D721Med (cell line): Measurements from ENCODE around the gene FAM25A.
"Not testable (repeated sequence)": the region's sequence is repeated elsewhere in the genome, so short reads cannot be mapped to it uniquely, and the experiment has no call there.

Experiments
- DNase-seq: peaks from one replicate; pipeline ENCODE4 v3.0.0; 2011; ENCODE audit warnings: low spot score; ENCODE audit not compliant: insufficient read length
- FAIRE-seq: peaks from 2 replicates; lab custom pipeline; 2011; peaks lifted over from hg19 to GRCh38; lab: Jason Lieb, UNC
- CTCF ChIP-seq: IDR thresholded peaks from 2 replicates; pipeline ENCODE4 v1.5.1; 2012; ENCODE audit warnings: mild to moderate bottlenecking, control low read depth; ENCODE audit not compliant: insufficient read depth; ENCODE audit errors: missing control alignments

Gene FAM25A

GRCh38 chr10:87020056-87020455 is at the start of gene FAM25A:
FAM25A (plus strand) TSS chr10:87020294; CDS start chr10:87020325, 31 bp downstream.
- not testable (repeated sequence) for DNase-seq, FAIRE-seq

GRCh38 chr10:86970982-86971231 is 49.2 kb upstream of the FAM25A start:
- no peak for TF ChIP-seq CTCF
- FAIRE-seq (no peak), DNase-seq (no peak)

- no peak for TF ChIP-seq CTCF
- FAIRE-seq (no peak), DNase-seq (no peak)
Measured at GRCh38 chr10:86971232-86971991, 48.7 kb upstream of the FAM25A start.

GRCh38 chr10:86972613-86973380 is 47.3 kb upstream of the FAM25A start:
- no peak for FAIRE-seq
- no peak for DNase-seq
- no peak for TF ChIP-seq CTCF

GRCh38 chr10:86974484-86974883 is 45.6 kb upstream of the FAM25A start:
- FAIRE-seq (no peak), DNase-seq (no peak)
- no peak for TF ChIP-seq CTCF

GRCh38 chr10:86976362-86977056 is 43.6 kb upstream of the FAM25A start:
- no peak for FAIRE-seq

GRCh38 chr10:86978457-86978856 is 41.6 kb upstream of the FAM25A start:
- not testable (repeated sequence) for FAIRE-seq, DNase-seq

More at GRCh38 chr10:86976362-86977056, 43.6 kb upstream of the FAM25A start:
- no peak for TF ChIP-seq CTCF
- DNase-seq, result no peak
